CD4-positive, alpha-beta memory T cell (primary cell): ENCODE results near the gene FGF10. TPM values are rescaled to one million over a fixed set of nuclear protein-coding genes. Genes with fewer than 3 reads are reported as not detected.

ENCODE experiments used
- CTCF ChIA-PET: fragments of 350-600 bp; sonication (Branson Sonifier 250); formaldehyde crosslinking; loops from one replicate; lab custom pipeline; 2021; ENCODE audit warnings: inconsistent platforms; ENCODE audit not compliant: partially characterized antibody; lab: Charles Lee
- POLR2A ChIA-PET: fragments of 350-600 bp; sonication (Branson Sonifier 250); formaldehyde crosslinking; loops from one replicate; lab custom pipeline; 2021; ENCODE audit not compliant: partially characterized antibody; lab: Charles Lee
- DNase-seq, 5 donors: peaks; one replicate each; pipeline versions ENCODE4 v3.0.0 to v3.0.0-alpha.2; 2020 to 2022; ENCODE audit warnings: mixed read lengths in 1 of 5
- H3K27ac ChIP-seq: one replicate; pipeline ENCODE4 v1.7.0; 2013; ENCODE audit warnings: low read depth, low read length
- H3K27me3 ChIP-seq: 2 replicates; pipeline ENCODE4 v1.7.0; 2013; ENCODE audit warnings: mild to moderate bottlenecking, low read length, moderate library complexity; ENCODE audit not compliant: insufficient read depth
- H3K36me3 ChIP-seq: 2 replicates; pipeline ENCODE4 v1.7.0; 2013; ENCODE audit warnings: mild to moderate bottlenecking, low read length, moderate library complexity; ENCODE audit not compliant: insufficient read depth
- H3K4me1 ChIP-seq: 2 replicates; pipeline ENCODE4 v1.7.0; 2013; ENCODE audit warnings: mild to moderate bottlenecking, low read length, moderate library complexity; ENCODE audit not compliant: insufficient read depth
- H3K4me3 ChIP-seq, 2 donors: one replicate each; pipeline ENCODE4 v1.7.0; 2013; ENCODE audit warnings: low read length in 2 of 2, mild to moderate bottlenecking in 1 of 2
- H3K9me3 ChIP-seq, 2 donors: one replicate each; pipeline ENCODE4 v1.7.0; 2013; ENCODE audit warnings: low read length in 2 of 2, control low read depth in 1 of 2; ENCODE audit not compliant: control insufficient read depth in 1 of 2
- H3K27ac Mint-ChIP-seq, 7 donors: one replicate each; pipeline ENCODE4 v1.8.0; 2020 to 2021; ENCODE audit warnings: mixed read lengths in 7 of 7, mild to moderate bottlenecking in 6 of 7, inconsistent platforms in 3 of 7, moderate library complexity in 3 of 7
- H3K27me3 Mint-ChIP-seq, 2 donors: one replicate each; pipeline ENCODE4 v1.8.0; 2020 to 2021; ENCODE audit warnings: mixed read lengths in 2 of 2
- H3K36me3 Mint-ChIP-seq, 2 donors: one replicate each; pipeline ENCODE4 v1.8.0; 2020 to 2021; ENCODE audit warnings: mixed read lengths in 2 of 2, inconsistent platforms in 1 of 2, mild to moderate bottlenecking in 1 of 2
- H3K4me1 Mint-ChIP-seq, 4 donors: one replicate each; pipeline ENCODE4 v1.8.0; 2020 to 2021; ENCODE audit warnings: mixed read lengths in 4 of 4, mild to moderate bottlenecking in 1 of 4
- H3K4me3 Mint-ChIP-seq, 8 donors: one replicate each; pipeline ENCODE4 v1.8.0; 2020 to 2021; ENCODE audit warnings: mixed read lengths in 8 of 8, mild to moderate bottlenecking in 7 of 8, moderate library complexity in 6 of 8, inconsistent platforms in 3 of 8
- H3K9me3 Mint-ChIP-seq, 8 donors: one replicate each; pipeline ENCODE4 v1.8.0; 2020 to 2021; ENCODE audit warnings: mixed read lengths in 8 of 8, mild to moderate bottlenecking in 5 of 8, inconsistent platforms in 3 of 8, moderate library complexity in 1 of 8
- intact Hi-C: fragments of 100-400 bp; cut with micrococcal nuclease; formaldehyde crosslinking; loops from one replicate; pipeline ENCODE4 v1.15.1; 2023
- polyA plus RNA-seq, 2 donors: library from polyadenylated mRNA; unstranded; fragments of 300-500 nt; fragmentation: Illumina TruSeq; gene quantifications; one replicate each; pipeline ENCODE4 v1.2.3, GENCODE V29; 2021
- total RNA-seq, 2 experiments: library from RNA; stranded (reverse); gene quantifications; one replicate each; pipeline ENCODE4 v1.2.3, GENCODE V29; 2021

Gene FGF10
- total RNA-seq (not detected), polyA plus RNA-seq (not detected)

GRCh38 chr5:44389090-44389822, at the start of gene FGF10:
Gene FGF10, minus strand, starts transcription at chr5:44389420. Its CDS starts 738 bp downstream, at chr5:44388682.
- Mint-ChIP-seq H3K27ac (peak within 1 kb of the TSS in 1 of 7 donors; percentile 29), H3K27me3 (peaks cover 22 to 24% of the 10 kb centered on the region in 2 donors), H3K36me3 (peaks cover 0 to 4% of the 10 kb centered on the region in 2 donors), H3K4me3 (peak within 1 kb of the TSS in 6 of 8 donors; percentile 7 to 74 (median 46)), H3K9me3 (peaks cover 0 to 13% (median 6%) of the 10 kb centered on the region in 8 donors), H3K4me1 (peaks cover 3 to 17% (median 5%) of the 10 kb centered on the region in 4 donors)
- no peak for DNase-seq
- H3K36me3 ChIP-seq: no peaks in the 10 kb centered on the region
- intact Hi-C loops: no loop called here
- H3K27ac ChIP-seq: no peak within 1 kb of the TSS
- no peaks in the 10 kb centered on the region for H3K4me1 ChIP-seq
- ChIA-PET POLR2A (no interaction called here), CTCF (no interaction called here)
- H3K9me3 ChIP-seq: no peaks in the 10 kb centered on the region
- no peak within 1 kb of the TSS for H3K4me3 ChIP-seq
- H3K27me3 ChIP-seq: no peaks in the 10 kb centered on the region

- no peaks in the 10 kb centered on the region for H3K9me3 ChIP-seq
- peaks cover 0 to 13% (median 5%) of the 10 kb centered on the region in 8 donors for H3K9me3 Mint-ChIP-seq
- no peak for DNase-seq
- H3K36me3 Mint-ChIP-seq: no peaks in the 10 kb centered on the region
- H3K27ac ChIP-seq: no peak overlapping the region
- intact Hi-C loops: no loop called here
- H3K4me1 ChIP-seq: no peaks in the 10 kb centered on the region
- ChIA-PET CTCF (no interaction called here), POLR2A (no interaction called here)
- H3K27ac Mint-ChIP-seq: no peak overlapping the region
- H3K27me3 ChIP-seq: no peaks in the 10 kb centered on the region
- no peaks in the 10 kb centered on the region for H3K27me3 Mint-ChIP-seq
- H3K4me1 Mint-ChIP-seq: no peaks in the 10 kb centered on the region
- no peak overlapping the region for H3K4me3 Mint-ChIP-seq
- no peaks in the 10 kb centered on the region for H3K36me3 ChIP-seq
- no peak overlapping the region for H3K4me3 ChIP-seq
These were observed 37.7 kb upstream of the FGF10 start for GRCh38 chr5:44426944-44427343.

- H3K4me1 Mint-ChIP-seq: no peaks in the 10 kb centered on the region
- no peak overlapping the region for H3K4me3 Mint-ChIP-seq
- H3K36me3 Mint-ChIP-seq: no peaks in the 10 kb centered on the region
These were observed 23.1 kb upstream of the FGF10 start for GRCh38 chr5:44412286-44412685.

GRCh38 chr5:44402084-44402483, 12.9 kb upstream of the FGF10 start:
- no peak for DNase-seq
- Mint-ChIP-seq H3K9me3 (peaks cover 0 to 5% (median under 1%) of the 10 kb centered on the region in 8 donors), H3K4me3 (no peak overlapping the region), H3K4me1 (no peaks in the 10 kb centered on the region), H3K27ac (no peak overlapping the region), H3K36me3 (no peaks in the 10 kb centered on the region), H3K27me3 (no peaks in the 10 kb centered on the region)
- ChIA-PET POLR2A (no interaction called here), CTCF (no interaction called here)
- intact Hi-C loops: no loop called here
- Histone ChIP-seq H3K27ac (no peak overlapping the region), H3K36me3 (no peaks in the 10 kb centered on the region), H3K4me1 (no peaks in the 10 kb centered on the region), H3K27me3 (no peaks in the 10 kb centered on the region), H3K9me3 (no peaks in the 10 kb centered on the region), H3K4me3 (no peak overlapping the region)

More at GRCh38 chr5:44412286-44412685, 23.1 kb upstream of the FGF10 start:
- H3K27ac Mint-ChIP-seq: no peak overlapping the region
- H3K27me3 Mint-ChIP-seq: no peaks in the 10 kb centered on the region
- Histone ChIP-seq H3K4me3 (no peak overlapping the region), H3K4me1 (no peaks in the 10 kb centered on the region), H3K27me3 (no peaks in the 10 kb centered on the region), H3K9me3 (no peaks in the 10 kb centered on the region), H3K36me3 (no peaks in the 10 kb centered on the region), H3K27ac (no peak overlapping the region)
- no peak for DNase-seq
- CTCF ChIA-PET: no interaction called here
- POLR2A ChIA-PET: no interaction called here
- H3K9me3 Mint-ChIP-seq: peaks cover under 1 to 17% (median 7%) of the 10 kb centered on the region in 8 donors
- intact Hi-C loops: no loop called here

GRCh38 chr5:44401611-44402010, 12.4 kb upstream of the FGF10 start:
- Histone ChIP-seq H3K4me3 (no peak overlapping the region), H3K27me3 (no peaks in the 10 kb centered on the region), H3K4me1 (no peaks in the 10 kb centered on the region), H3K9me3 (no peaks in the 10 kb centered on the region), H3K27ac (no peak overlapping the region), H3K36me3 (no peaks in the 10 kb centered on the region)
- DNase-seq: no peak
- intact Hi-C loops: no loop called here
- CTCF ChIA-PET: no interaction called here
- Mint-ChIP-seq H3K4me1 (no peaks in the 10 kb centered on the region), H3K27ac (no peak overlapping the region), H3K4me3 (no peak overlapping the region), H3K9me3 (peaks cover 0 to 4% (median under 1%) of the 10 kb centered on the region in 8 donors), H3K36me3 (no peaks in the 10 kb centered on the region), H3K27me3 (no peaks in the 10 kb centered on the region)
- POLR2A ChIA-PET: no interaction called here

DNA sequence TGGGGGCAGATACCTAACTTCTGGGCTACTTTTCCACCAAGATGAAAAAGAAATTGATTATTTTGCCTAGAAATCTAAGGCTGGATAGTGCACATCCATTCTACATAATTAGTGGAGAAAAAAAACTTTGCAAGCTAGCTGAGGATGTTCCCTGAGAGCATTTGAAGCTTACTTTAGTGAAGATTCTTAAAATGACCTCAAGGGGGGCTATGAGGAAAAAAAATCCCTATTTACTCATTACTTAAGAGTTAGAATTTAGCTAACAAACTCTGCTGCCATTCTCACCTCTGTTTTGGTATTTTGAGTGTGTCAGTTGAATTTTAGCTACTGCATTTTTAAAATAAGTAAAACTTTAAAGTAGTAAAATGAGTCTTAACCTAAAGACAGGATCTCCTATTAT, 9.2 kb upstream of the FGF10 start:
- no peaks in the 10 kb centered on the region for H3K27me3 ChIP-seq
- peaks cover 0 to 11% (median 0%) of the 10 kb centered on the region in 8 donors for H3K9me3 Mint-ChIP-seq
- CTCF ChIA-PET: no interaction called here

GRCh38 chr5:44396312-44396711, 7.1 kb upstream of the FGF10 start:
- Histone ChIP-seq H3K36me3 (no peaks in the 10 kb centered on the region), H3K4me1 (no peaks in the 10 kb centered on the region), H3K27me3 (no peaks in the 10 kb centered on the region), H3K4me3 (no peak overlapping the region), H3K9me3 (no peaks in the 10 kb centered on the region), H3K27ac (no peak overlapping the region)
- ChIA-PET POLR2A (no interaction called here), CTCF (no interaction called here)
- Mint-ChIP-seq H3K9me3 (peaks cover 0 to 7% (median 0%) of the 10 kb centered on the region in 8 donors), H3K4me1 (no peaks in the 10 kb centered on the region), H3K27me3 (peaks cover 0 to 3% of the 10 kb centered on the region in 2 donors), H3K36me3 (no peaks in the 10 kb centered on the region), H3K4me3 (no peak overlapping the region), H3K27ac (no peak overlapping the region)
- DNase-seq: no peak
- intact Hi-C loops: no loop called here

More for the DNA sequence above, 9.2 kb upstream of the FGF10 start:
- intact Hi-C loops: no loop called here
- Histone ChIP-seq H3K9me3 (no peaks in the 10 kb centered on the region), H3K4me1 (no peaks in the 10 kb centered on the region), H3K4me3 (no peak overlapping the region), H3K27ac (no peak overlapping the region), H3K36me3 (no peaks in the 10 kb centered on the region)
- POLR2A ChIA-PET: no interaction called here
- H3K27me3 Mint-ChIP-seq: no peaks in the 10 kb centered on the region
- H3K4me3 Mint-ChIP-seq: no peak overlapping the region
- no peaks in the 10 kb centered on the region for H3K4me1 Mint-ChIP-seq
- DNase-seq: no peak
- H3K27ac Mint-ChIP-seq: no peak overlapping the region
- H3K36me3 Mint-ChIP-seq: no peaks in the 10 kb centered on the region
